AG09319 (cell line): ENCODE measurements around the gene FAM118B.

ENCODE experiments used
- DNase-seq: peaks from one replicate; pipeline ENCODE4 v3.0.0-alpha.2; 2010; ENCODE audit warnings: low read depth; ENCODE audit errors: extremely low read depth
- CTCF ChIP-seq: IDR thresholded peaks from 2 replicates; pipeline ENCODE4 v1.5.1; 2011; ENCODE audit warnings: low read depth, mild to moderate bottlenecking, inconsistent platforms, low read length, moderate library complexity

FAM118B gene

GRCh38 chr11:126277322-126277721 is 65.7 kb downstream of the FAM118B start:
- no peak for TF ChIP-seq CTCF
- no peak for DNase-seq

GRCh38 chr11:126277780-126278179 is 66.2 kb downstream of the FAM118B start:
- no peak for DNase-seq
- no peak for TF ChIP-seq CTCF

- no peak for TF ChIP-seq CTCF
- no peak for DNase-seq
Observed at GRCh38 chr11:126279191-126279590, 67.6 kb downstream of the FAM118B start.

GRCh38 chr11:126280595-126280994 is 69.0 kb downstream of the FAM118B start:
- DNase-seq: no peak

GRCh38 chr11:126281245-126281644 is 69.7 kb downstream of the FAM118B start:
- no peak for DNase-seq
- TF ChIP-seq CTCF: no peak

More at GRCh38 chr11:126280595-126280994, 69.0 kb downstream of the FAM118B start:
- TF ChIP-seq CTCF: no peak

GRCh38 chr11:126281666-126282175 is 70.1 kb downstream of the FAM118B start:
- TF ChIP-seq CTCF: no peak

GRCh38 chr11:126282361-126282735 is 70.8 kb downstream of the FAM118B start:
- TF ChIP-seq CTCF: no peak
- DNase-seq: no peak

More at GRCh38 chr11:126281666-126282175, 70.1 kb downstream of the FAM118B start:
- no peak for DNase-seq
